Measurements from ENCODE around the gene SCAMP5. TPM values are rescaled to one million over a fixed set of nuclear protein-coding genes. Genes with fewer than 3 reads are reported as not detected.

Gene SCAMP5
- total RNA-seq, 4 donors from 2014 or later: 7.6 to 16.7 (median 10.1) TPM

- no peak for DNase-seq
- Histone ChIP-seq H3K27ac (no peak overlapping the region), H3K4me3 (replicated peaks in 1 of 3) (no peak overlapping the region), H3K27me3 (no peaks in the 10 kb centered on the region), H3K36me3 (no peaks in the 10 kb centered on the region), H3K9me3 (no peaks in the 10 kb centered on the region), H3K4me1 (peaks cover 30 to 39% of the 10 kb centered on the region in 2 donors)
- WGBS, 2 donors: 89 to 96% methylated on average over 4 of the region's 4 CpGs
- intact Hi-C loops (cut with DNase I): no loop called here
- TF ChIP-seq CTCF (IDR thresholded peaks at IDR 0.05) (no peak), POLR2A (IDR thresholded peaks at IDR 0.05) (no peak)
Observed at GRCh38 chr15:75051711-75052110, 56.3 kb downstream of the SCAMP5 start.

GRCh38 chr15:75052972-75053747, 57.8 kb downstream of the SCAMP5 start:
- TF ChIP-seq CTCF (IDR thresholded peaks at IDR 0.05) (no peak), POLR2A (IDR thresholded peaks at IDR 0.05) (no peak)
- no peak for DNase-seq
- 89 to 94% methylated on average over 5 of the region's 5 CpGs for WGBS, 2 donors
- no peak overlapping the region for H3K27ac ChIP-seq
- intact Hi-C loops (cut with DNase I): no loop called here
- H3K9me3 ChIP-seq: no peaks in the 10 kb centered on the region
- H3K4me1 ChIP-seq: peaks cover 17 to 24% of the 10 kb centered on the region in 2 donors
- no peaks in the 10 kb centered on the region for H3K27me3 ChIP-seq
- no peaks in the 10 kb centered on the region for H3K36me3 ChIP-seq
- no peak overlapping the region for H3K4me3 ChIP-seq (replicated peaks in 1 of 3)

DNA sequence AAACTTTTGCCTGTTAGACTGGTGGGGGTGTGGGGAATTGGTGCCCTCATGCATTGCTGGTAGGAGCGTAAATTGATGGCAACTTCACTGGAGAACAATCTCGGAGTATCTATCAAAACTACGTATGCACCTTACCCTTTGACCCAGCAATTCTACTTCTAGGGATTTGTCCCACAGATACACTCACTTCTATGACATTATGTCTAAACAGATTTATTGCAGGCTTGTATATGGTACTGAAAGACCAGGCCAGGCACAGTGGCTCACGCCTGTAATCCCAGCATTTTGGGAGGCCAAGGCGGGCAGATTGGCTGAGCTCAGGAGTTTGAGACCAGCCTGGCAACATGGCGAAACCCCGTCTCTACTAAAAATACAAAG, 58.4 kb downstream of the SCAMP5 start:
- peaks cover 12 to 19% of the 10 kb centered on the region in 2 donors for H3K4me1 ChIP-seq
- H3K9me3 ChIP-seq: no peaks in the 10 kb centered on the region
- no peaks in the 10 kb centered on the region for H3K27me3 ChIP-seq
- 93 to 98% methylated on average over 7 of the region's 7 CpGs for WGBS, 2 donors
- no peak for DNase-seq
- no peak for TF ChIP-seq POLR2A (IDR thresholded peaks at IDR 0.05)
- no peak for TF ChIP-seq CTCF (IDR thresholded peaks at IDR 0.05)
- intact Hi-C loops (cut with DNase I): no loop called here
- no peaks in the 10 kb centered on the region for H3K36me3 ChIP-seq
- no peak overlapping the region for H3K4me3 ChIP-seq (replicated peaks in 1 of 3)
- no peak overlapping the region for H3K27ac ChIP-seq

DNA sequence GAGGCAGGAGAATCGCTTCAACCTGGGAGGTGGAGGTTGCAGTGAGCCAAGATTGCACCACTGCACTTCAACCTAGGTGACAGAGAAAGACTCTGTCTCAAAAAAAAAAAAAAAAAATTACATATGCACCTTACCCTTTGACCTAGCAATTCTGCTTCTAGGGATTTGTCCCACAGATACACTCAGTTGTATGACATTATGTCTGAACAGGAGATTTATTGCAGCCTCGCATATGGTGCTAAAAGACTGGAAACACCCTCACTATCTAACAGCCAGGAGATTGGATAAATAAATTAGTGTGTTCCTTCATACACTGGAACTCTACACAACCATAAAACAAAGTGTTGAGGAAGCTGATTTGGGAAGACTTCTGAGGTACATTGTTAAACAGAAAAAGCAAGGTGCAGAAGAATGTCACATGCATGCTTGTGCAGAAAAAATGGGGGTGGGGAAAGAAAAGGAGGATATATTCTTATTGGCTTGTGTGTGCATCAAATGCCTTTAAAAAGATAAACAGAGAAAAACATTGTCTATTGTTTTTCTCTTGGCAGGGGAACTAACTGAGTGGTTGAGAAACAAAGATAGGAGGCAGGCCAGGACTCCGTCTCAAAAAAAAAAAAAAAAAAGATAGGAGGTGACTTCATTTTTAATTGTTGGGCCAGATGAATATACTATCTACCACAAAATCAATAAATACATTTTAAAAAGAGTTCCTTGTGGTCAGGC, 59.0 kb downstream of the SCAMP5 start:
- H3K36me3 ChIP-seq: no peaks in the 10 kb centered on the region
- H3K27me3 ChIP-seq: no peaks in the 10 kb centered on the region
- TF ChIP-seq POLR2A (IDR thresholded peaks at IDR 0.05) (no peak), CTCF (IDR thresholded peaks at IDR 0.05) (no peak)
- H3K4me3 ChIP-seq (replicated peaks in 1 of 3): no peak overlapping the region
- intact Hi-C loops (cut with DNase I): no loop called here
- no peak for DNase-seq
- H3K9me3 ChIP-seq: no peaks in the 10 kb centered on the region
- peaks cover 6 to 13% of the 10 kb centered on the region in 2 donors for H3K4me1 ChIP-seq
- WGBS, 2 donors: 78 to 89% methylated on average over 3 of the region's 3 CpGs
- no peak overlapping the region for H3K27ac ChIP-seq

- intact Hi-C loops (cut with DNase I): no loop called here
- no peak for DNase-seq
- no peaks in the 10 kb centered on the region for H3K27me3 ChIP-seq
- TF ChIP-seq POLR2A (IDR thresholded peaks at IDR 0.05) (no peak), CTCF (IDR thresholded peaks at IDR 0.05) (no peak)
- H3K9me3 ChIP-seq: no peaks in the 10 kb centered on the region
- 92% methylated on average over 7 of the region's 7 CpGs for WGBS, 2 donors
- H3K4me3 ChIP-seq (replicated peaks in 1 of 3): no peak overlapping the region
- H3K27ac ChIP-seq: no peak overlapping the region
- H3K36me3 ChIP-seq: no peaks in the 10 kb centered on the region
- H3K4me1 ChIP-seq: no peaks in the 10 kb centered on the region
Observed at GRCh38 chr15:75056036-75056435, 60.7 kb downstream of the SCAMP5 start.
